Stimulated activated naive CD8-positive, alpha-beta T cell treated with anti-CD3 and anti-CD28 coated beads, Interleukin-15, Interleukin-2, amounts not matched to agents 100 ng/mL and 50 ng/mL, for 24 hours (primary cell): ENCODE data around the gene NDUFB10.
"Not testable (repeated sequence)": the region's sequence is repeated elsewhere in the genome, so short reads cannot be mapped to it uniquely, and the experiment has no call there.

Source experiments
- H3K27ac Mint-ChIP-seq: one replicate; pipeline ENCODE4 v1.8.0; 2021; ENCODE audit warnings: mild to moderate bottlenecking, mixed read lengths
- H3K27me3 Mint-ChIP-seq: one replicate; pipeline ENCODE4 v1.8.0; 2021; ENCODE audit warnings: mixed read lengths
- H3K36me3 Mint-ChIP-seq: one replicate; pipeline ENCODE4 v1.8.0; 2021; ENCODE audit warnings: low read depth, mixed read lengths
- H3K4me1 Mint-ChIP-seq: one replicate; pipeline ENCODE4 v1.8.0; 2021; ENCODE audit warnings: low read depth, mixed read lengths
- H3K4me3 Mint-ChIP-seq: one replicate; pipeline ENCODE4 v1.8.0; 2021; ENCODE audit warnings: mild to moderate bottlenecking, mixed read lengths
- H3K9me3 Mint-ChIP-seq: one replicate; pipeline ENCODE4 v1.8.0; 2021; ENCODE audit warnings: mixed read lengths

NDUFB10 gene

DNA sequence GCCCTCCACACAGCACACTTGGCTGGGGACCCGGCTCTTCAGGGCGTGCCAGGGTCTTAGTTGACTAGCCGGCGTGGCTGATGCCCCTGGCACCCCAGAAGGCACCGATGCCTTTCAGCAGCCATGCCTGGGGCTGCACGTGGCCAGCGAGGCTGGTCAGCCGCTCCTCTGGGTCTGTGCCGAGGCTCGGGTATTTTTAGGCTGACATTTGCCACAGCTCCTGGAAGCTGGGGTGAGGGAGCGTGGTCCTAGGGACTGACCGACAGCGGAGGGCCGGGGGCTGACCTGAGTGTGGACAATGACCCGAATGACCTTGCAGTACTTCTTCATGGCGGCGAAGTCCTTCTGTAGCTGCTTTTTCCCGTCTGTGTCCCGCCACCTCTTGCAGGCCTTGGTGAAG is 8.8 kb upstream of the NDUFB10 start:
- Mint-ChIP-seq H3K36me3 (no peaks in the 10 kb centered on the region), H3K4me1 (peaks cover 4% of the 10 kb centered on the region), H3K27me3 (no peaks in the 10 kb centered on the region), H3K9me3 (no peaks in the 10 kb centered on the region), H3K4me3 (no peak overlapping the region), H3K27ac (no peak overlapping the region)

DNA sequence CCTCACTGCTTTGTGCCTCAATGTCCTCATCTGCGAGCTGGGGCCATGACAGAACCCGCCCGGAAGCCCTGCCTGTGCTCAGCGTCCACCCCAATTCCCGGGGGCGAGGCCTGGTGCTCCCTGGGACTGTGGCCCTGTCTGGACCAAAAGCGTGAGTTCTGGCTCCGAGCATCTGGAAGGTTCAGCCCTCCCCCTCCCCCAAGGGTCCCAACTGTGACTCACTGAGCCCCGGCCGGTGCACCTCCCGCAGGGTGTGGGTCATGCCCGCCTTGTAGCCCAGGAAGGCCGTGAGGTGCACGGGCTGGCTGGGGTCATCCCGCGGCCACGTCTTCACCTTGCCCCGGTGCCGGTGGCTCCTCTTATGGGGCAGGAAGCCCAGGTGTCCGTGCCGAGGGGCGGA is 5.6 kb upstream of the NDUFB10 start:
- no peak overlapping the region for H3K4me3 Mint-ChIP-seq
- no peak overlapping the region for H3K27ac Mint-ChIP-seq
- no peaks in the 10 kb centered on the region for H3K36me3 Mint-ChIP-seq
- no peaks in the 10 kb centered on the region for H3K27me3 Mint-ChIP-seq
- H3K9me3 Mint-ChIP-seq = no peaks in the 10 kb centered on the region
- H3K4me1 Mint-ChIP-seq = peaks cover 4% of the 10 kb centered on the region

GRCh38 chr16:1957434-1958142 is 1.8 kb upstream of the NDUFB10 start:
- H3K4me3 Mint-ChIP-seq, H3K27ac Mint-ChIP-seq, H3K27me3 Mint-ChIP-seq, H3K9me3 Mint-ChIP-seq: not testable (repeated sequence)
- H3K4me1 Mint-ChIP-seq = peaks cover 29% of the 10 kb centered on the region
- peaks cover 20% of the 10 kb centered on the region for H3K36me3 Mint-ChIP-seq

DNA sequence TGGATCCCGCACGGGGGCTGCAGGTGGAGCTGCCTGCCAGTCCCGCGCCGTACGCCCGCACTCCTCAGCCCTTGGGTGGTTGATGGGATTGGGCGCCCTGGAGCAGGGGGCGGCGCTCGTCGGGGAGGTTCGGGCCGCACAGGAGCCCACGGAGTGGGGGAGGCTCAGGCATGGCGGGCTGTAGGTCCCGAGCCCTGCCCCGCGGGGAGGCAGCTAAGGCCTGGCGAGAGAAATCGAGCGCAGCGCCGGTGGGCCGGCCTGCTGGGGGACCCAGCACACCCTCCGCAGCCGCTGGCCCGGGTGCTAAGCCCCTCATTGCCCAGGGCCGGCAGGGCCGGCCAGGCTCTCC is 1.2 kb upstream of the NDUFB10 start:
- H3K36me3 Mint-ChIP-seq = peaks cover 25% of the 10 kb centered on the region
- H3K9me3 Mint-ChIP-seq, H3K4me3 Mint-ChIP-seq, H3K27ac Mint-ChIP-seq, H3K27me3 Mint-ChIP-seq: not testable (repeated sequence)
- peaks cover 33% of the 10 kb centered on the region for H3K4me1 Mint-ChIP-seq

DNA sequence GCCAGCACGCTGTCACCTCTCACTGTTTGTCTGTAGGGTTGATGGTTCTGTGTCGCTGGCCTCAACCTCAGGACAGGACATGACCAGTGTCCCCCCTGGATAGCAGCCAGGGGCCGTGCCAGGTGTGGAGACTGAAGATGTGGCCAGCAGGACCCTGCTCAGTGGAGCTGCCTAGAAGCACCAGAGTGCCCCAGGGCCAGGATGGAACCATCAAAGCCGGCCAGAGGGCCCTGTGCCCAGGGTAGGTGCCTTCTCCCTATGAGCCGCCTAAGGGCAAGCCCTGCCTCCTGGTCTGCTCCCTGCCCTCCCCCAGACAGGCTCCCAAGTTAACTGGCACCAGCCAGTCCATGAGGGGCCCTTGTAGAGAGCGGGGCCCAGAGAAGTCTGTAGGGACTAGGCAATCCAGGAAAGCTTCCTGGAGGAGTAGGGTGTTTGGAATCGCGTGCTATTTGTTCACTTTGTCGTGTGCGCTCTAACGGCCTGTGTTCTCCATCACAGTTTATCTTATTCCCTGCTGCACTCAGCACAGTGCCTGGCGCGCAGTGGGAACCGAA is 546 bp upstream of the NDUFB10 start:
- Mint-ChIP-seq H3K4me3 (peak overlapping the region; percentile 98), H3K9me3 (no peaks in the 10 kb centered on the region), H3K4me1 (peaks cover 40% of the 10 kb centered on the region), H3K27me3 (no peaks in the 10 kb centered on the region), H3K36me3 (peaks cover 32% of the 10 kb centered on the region), H3K27ac (peak overlapping the region; percentile 91)

DNA sequence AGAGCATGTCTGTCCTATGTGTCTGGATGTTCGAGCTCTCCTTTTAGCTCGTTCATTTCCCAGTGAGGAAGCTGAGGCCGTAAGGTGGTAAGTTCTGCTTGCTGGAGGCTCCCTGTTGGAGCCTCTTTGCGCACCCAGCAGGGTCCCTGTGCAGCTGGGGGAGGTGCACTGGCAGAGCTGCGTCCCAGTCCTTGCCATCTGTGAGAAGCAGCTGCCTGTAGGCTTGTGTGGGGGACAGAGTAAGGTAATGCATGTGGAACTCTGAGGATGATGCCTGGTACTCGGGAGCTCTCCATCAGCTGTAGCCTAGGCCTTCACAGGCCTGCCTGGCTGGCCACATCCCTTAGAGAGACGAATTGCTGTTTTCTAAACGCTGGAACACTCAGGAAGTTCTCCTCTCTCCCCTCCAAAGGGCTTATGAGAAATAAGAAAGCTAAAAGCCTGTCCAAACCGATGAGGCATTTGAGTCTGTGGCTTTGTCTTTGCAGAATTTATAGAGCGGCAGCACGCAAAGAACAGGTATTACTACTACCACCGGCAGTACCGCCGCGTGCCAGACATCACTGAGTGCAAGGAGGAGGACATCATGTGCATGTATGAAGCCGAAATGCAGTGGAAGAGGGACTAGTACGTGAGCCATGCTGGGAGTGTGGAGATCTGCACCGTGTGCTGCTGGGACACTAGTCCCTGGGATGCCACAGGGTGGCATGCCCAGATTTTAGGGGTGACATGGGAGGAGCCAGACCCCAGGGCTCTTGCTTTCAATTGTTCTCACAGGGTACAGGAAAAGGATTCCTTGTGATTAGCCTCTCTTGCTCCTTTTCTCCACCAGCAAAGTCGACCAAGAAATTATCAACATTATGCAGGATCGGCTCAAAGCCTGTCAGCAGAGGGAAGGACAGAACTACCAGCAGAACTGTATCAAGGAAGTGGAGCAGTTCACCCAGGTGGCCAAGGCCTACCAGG is 1.6 kb downstream of the NDUFB10 start:
- H3K27me3 Mint-ChIP-seq = no peaks in the 10 kb centered on the region
- peak overlapping the region; percentile 91 for H3K27ac Mint-ChIP-seq
- peak overlapping the region; percentile 98 for H3K4me3 Mint-ChIP-seq
- H3K4me1 Mint-ChIP-seq = peaks cover 49% of the 10 kb centered on the region
- peaks cover 44% of the 10 kb centered on the region for H3K36me3 Mint-ChIP-seq
- no peaks in the 10 kb centered on the region for H3K9me3 Mint-ChIP-seq

- Mint-ChIP-seq H3K4me1 (peaks cover 49% of the 10 kb centered on the region), H3K27ac (peak overlapping the region; percentile 98), H3K36me3 (peaks cover 45% of the 10 kb centered on the region), H3K27me3 (no peaks in the 10 kb centered on the region), H3K9me3 (no peaks in the 10 kb centered on the region), H3K4me3 (peak overlapping the region; percentile 98)
Observed at GRCh38 chr16:1961651-1962067, 2.3 kb downstream of the NDUFB10 start.

DNA sequence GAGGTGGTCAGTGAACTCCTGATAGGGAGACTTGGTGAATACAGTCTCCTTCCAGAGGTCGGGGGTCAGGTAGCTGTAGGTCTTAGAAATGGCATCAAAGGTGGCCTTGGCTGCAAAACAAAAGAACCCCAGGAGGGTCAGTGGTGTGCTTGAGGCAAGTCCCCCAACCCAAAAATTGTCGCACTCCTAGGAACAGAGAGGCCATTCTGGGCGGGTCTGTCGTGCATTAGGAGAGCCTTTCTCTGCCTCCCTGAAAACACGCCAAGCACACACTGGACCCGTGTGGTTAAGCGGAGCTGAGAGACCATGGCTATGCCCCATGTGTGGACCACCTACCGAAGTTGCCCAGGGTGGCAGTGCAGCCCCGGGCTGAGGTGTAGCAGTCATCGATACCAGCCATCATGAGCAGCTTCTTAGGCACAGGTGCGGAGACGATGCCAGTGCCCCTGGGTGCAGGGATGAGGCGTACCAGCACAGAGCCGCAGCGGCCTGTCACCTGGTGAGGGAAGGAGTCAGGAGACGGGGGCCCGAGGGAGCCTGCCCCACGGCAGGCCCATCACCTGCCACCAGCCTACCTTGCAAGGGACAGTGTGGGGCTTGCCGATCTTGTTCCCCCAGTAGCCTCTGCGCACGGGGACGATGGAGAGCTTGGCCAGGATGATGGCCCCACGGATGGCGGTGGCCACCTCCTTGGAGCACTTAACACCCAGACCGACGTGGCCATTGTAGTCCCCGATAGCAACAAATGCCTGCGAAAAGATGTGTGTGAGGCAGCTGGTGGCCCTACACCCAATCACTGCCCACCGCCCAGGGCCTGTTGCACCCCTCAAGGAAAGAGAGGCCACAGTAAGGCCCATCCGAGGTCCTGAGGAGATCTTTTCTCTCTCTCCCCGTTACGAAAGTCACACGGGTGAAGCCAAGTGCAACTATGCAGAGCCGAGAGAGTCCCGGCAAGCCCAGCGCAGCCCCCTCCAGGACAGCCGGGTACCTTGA is 3.1 kb downstream of the NDUFB10 start:
- not testable (repeated sequence) for H3K27me3 Mint-ChIP-seq, H3K9me3 Mint-ChIP-seq
- H3K4me1 Mint-ChIP-seq = peaks cover 49% of the 10 kb centered on the region
- peaks cover 48% of the 10 kb centered on the region for H3K36me3 Mint-ChIP-seq
- peak overlapping the region; percentile 98 for H3K27ac Mint-ChIP-seq
- H3K4me3 Mint-ChIP-seq = peak overlapping the region; percentile 98

DNA sequence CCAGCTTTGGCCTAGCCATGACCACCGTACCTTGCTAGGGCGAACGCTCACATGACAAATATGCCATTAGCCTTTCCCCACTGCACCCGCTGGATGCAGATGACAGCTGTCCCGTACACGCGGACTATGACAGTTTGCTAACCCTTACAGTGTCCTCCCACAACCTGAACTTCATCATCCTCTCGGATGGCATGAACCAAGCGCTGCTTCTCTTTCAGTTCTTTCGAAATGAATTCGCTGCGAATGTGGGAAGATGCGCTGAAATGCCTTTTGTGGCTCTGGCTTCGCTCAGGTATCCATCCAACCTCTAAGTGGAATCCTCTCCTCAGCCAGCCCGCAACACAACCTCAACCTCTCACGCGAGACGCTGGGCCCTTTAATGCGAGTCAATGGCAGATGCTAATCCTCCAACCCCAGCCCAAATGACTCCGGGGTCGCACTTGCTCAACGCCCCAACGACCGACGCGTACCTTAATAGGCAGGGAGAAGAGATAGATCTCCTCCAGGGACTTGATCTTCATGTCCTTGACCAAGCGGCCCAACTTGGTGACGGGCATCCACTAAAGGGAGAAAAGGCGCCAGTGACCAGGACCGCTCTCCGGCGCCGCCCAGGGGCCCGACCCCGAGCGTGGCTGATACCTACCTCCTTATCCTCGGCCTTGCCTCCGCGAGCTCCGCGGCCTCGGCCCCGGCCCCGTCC is 4.6 kb downstream of the NDUFB10 start:
- Mint-ChIP-seq H3K4me3 (peak overlapping the region; percentile 98), H3K9me3 (no peaks in the 10 kb centered on the region), H3K36me3 (peaks cover 51% of the 10 kb centered on the region), H3K4me1 (peaks cover 49% of the 10 kb centered on the region), H3K27me3 (no peaks in the 10 kb centered on the region), H3K27ac (peak overlapping the region; percentile 98)

- no peaks in the 10 kb centered on the region for H3K9me3 Mint-ChIP-seq
- H3K4me3 Mint-ChIP-seq = peak within 1 kb of the TSS; percentile 98
- peaks cover 45% of the 10 kb centered on the region for H3K4me1 Mint-ChIP-seq
- H3K36me3 Mint-ChIP-seq = peaks cover 51% of the 10 kb centered on the region
- H3K27me3 Mint-ChIP-seq = no peaks in the 10 kb centered on the region
- H3K27ac Mint-ChIP-seq = peak within 1 kb of the TSS; percentile 98
Observed at GRCh38 chr16:1964506-1965395, 5.4 kb downstream of the NDUFB10 start, which contains the start of gene RPS2. Gene RPS2, minus strand, starts transcription at chr16:1964826. Its CDS starts 201 bp downstream, at chr16:1964625.

DNA sequence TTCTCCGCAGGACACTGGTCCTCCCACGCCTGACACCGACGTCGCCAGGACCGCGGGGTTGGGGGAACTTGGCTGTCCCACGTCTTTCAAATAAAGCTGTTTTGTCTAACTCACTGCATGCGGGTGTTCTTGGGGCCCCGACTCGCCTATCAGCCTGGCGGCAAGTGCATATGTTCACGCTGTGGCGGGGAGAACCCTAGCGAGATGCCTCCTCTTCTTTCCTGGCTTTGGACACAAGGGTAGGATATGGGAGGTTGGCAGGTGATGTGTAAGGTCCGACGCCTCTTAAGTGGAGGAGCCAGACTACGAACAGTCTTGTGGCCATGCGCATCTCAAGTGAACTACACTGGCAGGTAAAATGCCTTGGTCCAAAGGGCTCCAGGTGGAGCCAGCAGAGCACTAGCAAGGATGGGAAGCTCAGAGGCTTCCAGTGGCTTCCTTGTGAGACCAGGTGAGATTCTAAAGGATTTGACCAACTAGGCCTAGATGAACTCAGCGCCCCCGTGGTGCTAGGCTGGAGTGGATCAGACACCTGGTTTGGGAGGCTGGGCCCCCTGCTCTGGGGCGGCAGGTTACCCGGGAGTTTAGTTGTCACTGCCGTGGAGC is 6.2 kb downstream of the NDUFB10 start:
- peak overlapping the region; percentile 98 for H3K4me3 Mint-ChIP-seq
- no peaks in the 10 kb centered on the region for H3K9me3 Mint-ChIP-seq
- H3K27ac Mint-ChIP-seq = peak overlapping the region; percentile 97
- H3K36me3 Mint-ChIP-seq = peaks cover 51% of the 10 kb centered on the region
- H3K27me3 Mint-ChIP-seq = no peaks in the 10 kb centered on the region
- peaks cover 45% of the 10 kb centered on the region for H3K4me1 Mint-ChIP-seq

- H3K27me3 Mint-ChIP-seq = no peaks in the 10 kb centered on the region
Observed at GRCh38 chr16:1966460-1966859, 7.1 kb downstream of the NDUFB10 start, which contains the start of gene RNF151. Gene RNF151, plus strand, starts transcription at chr16:1966856. Its CDS starts 26 bp downstream, at chr16:1966882.

More at GRCh38 chr16:1966460-1966859, 7.1 kb downstream of the NDUFB10 start, which contains the start of gene RNF151:
- peaks cover 43% of the 10 kb centered on the region for H3K4me1 Mint-ChIP-seq
- peaks cover 43% of the 10 kb centered on the region for H3K36me3 Mint-ChIP-seq
- peak within 1 kb of the TSS; percentile 98 for H3K4me3 Mint-ChIP-seq
- peak within 1 kb of the TSS; percentile 97 for H3K27ac Mint-ChIP-seq
- H3K9me3 Mint-ChIP-seq = no peaks in the 10 kb centered on the region
